Activated B cell treated with CpG ODN at 0.5 μM for 24 hours (primary cell): Measurements from ENCODE around the gene FSCN2. TPM values are rescaled to one million over a fixed set of nuclear protein-coding genes. Genes with fewer than 3 reads are reported as not detected.

ENCODE experiments used
- ATAC-seq: fragments of 200-7000 bp; cut with Tn5 transposase; one replicate; pipeline ENCODE4 v1.10.0; 2021; ENCODE audit warnings: low read depth, mild to moderate bottlenecking, moderate library complexity
- CTCF ChIA-PET: fragments of 350-600 bp; sonication (Branson Sonifier 250); formaldehyde crosslinking; loops from one replicate; lab custom pipeline; 2021; ENCODE audit warnings: antibody characterized with exemption; lab: Charles Lee
- POLR2A ChIA-PET: fragments of 350-600 bp; sonication (Branson Sonifier 250); formaldehyde crosslinking; loops from one replicate; lab custom pipeline; 2021; ENCODE audit warnings: antibody characterized with exemption; lab: Charles Lee
- DNase-seq: peaks from one replicate; pipeline ENCODE4 v3.0.0; 2022
- H3K27ac Mint-ChIP-seq: one replicate; pipeline ENCODE4 v1.8.0; 2020; ENCODE audit warnings: mixed read lengths
- H3K27me3 Mint-ChIP-seq: one replicate; pipeline ENCODE4 v1.8.0; 2021; ENCODE audit warnings: mixed read lengths
- H3K36me3 Mint-ChIP-seq: one replicate; pipeline ENCODE4 v1.8.0; 2021; ENCODE audit warnings: low read depth, mixed read lengths
- H3K4me1 Mint-ChIP-seq: one replicate; pipeline ENCODE4 v1.8.0; 2021; ENCODE audit warnings: mixed read lengths
- H3K4me3 Mint-ChIP-seq: one replicate; pipeline ENCODE4 v1.8.0; 2020; ENCODE audit warnings: mild to moderate bottlenecking, mixed read lengths
- H3K9me3 Mint-ChIP-seq: one replicate; pipeline ENCODE4 v1.8.0; 2020; ENCODE audit warnings: mixed read lengths
- intact Hi-C: fragments of 100-400 bp; cut with micrococcal nuclease; formaldehyde crosslinking; loops from one replicate; pipeline ENCODE4 v1.15.1; 2024
- total RNA-seq: library from RNA; stranded (reverse); gene quantifications from 2 replicates; pipeline ENCODE4 v1.2.3, GENCODE V29; 2022
- TF ChIP-seq, protein P1 (sequence below): fragments of 200-600 bp; IDR thresholded peaks from one replicate; pipeline ENCODE4 v1.8.0; 2022; ENCODE audit warnings: antibody characterized with exemption, mild to moderate bottlenecking

FSCN2 gene
- total RNA-seq, 1 donor from 2014 or later, result 5.5 TPM

GRCh38 chr17:81538651-81539570, 10.7 kb downstream of the FSCN2 start:
- DNase-seq, result no peak
- Mint-ChIP-seq H3K27me3 (peaks cover 4% of the 10 kb centered on the region), H3K27ac (no peak overlapping the region), H3K36me3 (peaks cover 37% of the 10 kb centered on the region), H3K4me1 (peaks cover 17% of the 10 kb centered on the region), H3K4me3 (no peak overlapping the region), H3K9me3 (no peaks in the 10 kb centered on the region)
- ChIA-PET POLR2A (interaction anchor here (1.0 to 4.0 kb wide), 3 partner anchors 8 to 31 kb away, joined by 3 to 35 read pairs (median 4); partner anchors contain the start of gene ACTG1), CTCF (interaction anchor here (1.2 to 1.6 kb wide), 3 partner anchors 20 to 286 kb away, joined by 3 to 8 read pairs (median 5); no protein-coding TSS in a partner anchor)
- intact Hi-C loops, result no loop called here
- TF ChIP-seq, protein P1, sequence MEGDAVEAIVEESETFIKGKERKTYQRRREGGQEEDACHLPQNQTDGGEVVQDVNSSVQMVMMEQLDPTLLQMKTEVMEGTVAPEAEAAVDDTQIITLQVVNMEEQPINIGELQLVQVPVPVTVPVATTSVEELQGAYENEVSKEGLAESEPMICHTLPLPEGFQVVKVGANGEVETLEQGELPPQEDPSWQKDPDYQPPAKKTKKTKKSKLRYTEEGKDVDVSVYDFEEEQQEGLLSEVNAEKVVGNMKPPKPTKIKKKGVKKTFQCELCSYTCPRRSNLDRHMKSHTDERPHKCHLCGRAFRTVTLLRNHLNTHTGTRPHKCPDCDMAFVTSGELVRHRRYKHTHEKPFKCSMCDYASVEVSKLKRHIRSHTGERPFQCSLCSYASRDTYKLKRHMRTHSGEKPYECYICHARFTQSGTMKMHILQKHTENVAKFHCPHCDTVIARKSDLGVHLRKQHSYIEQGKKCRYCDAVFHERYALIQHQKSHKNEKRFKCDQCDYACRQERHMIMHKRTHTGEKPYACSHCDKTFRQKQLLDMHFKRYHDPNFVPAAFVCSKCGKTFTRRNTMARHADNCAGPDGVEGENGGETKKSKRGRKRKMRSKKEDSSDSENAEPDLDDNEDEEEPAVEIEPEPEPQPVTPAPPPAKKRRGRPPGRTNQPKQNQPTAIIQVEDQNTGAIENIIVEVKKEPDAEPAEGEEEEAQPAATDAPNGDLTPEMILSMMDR, result no peak
- ATAC-seq, result no peak

- intact Hi-C loops, result no loop called here
- Mint-ChIP-seq H3K4me3 (no peak overlapping the region), H3K9me3 (no peaks in the 10 kb centered on the region), H3K27ac (no peak overlapping the region), H3K4me1 (peaks cover 12% of the 10 kb centered on the region), H3K36me3 (peaks cover 43% of the 10 kb centered on the region), H3K27me3 (peaks cover 4% of the 10 kb centered on the region)
- TF ChIP-seq, protein P1, result no peak
- ATAC-seq (no peak), DNase-seq (no peak)
- ChIA-PET CTCF (no interaction called here), POLR2A (no interaction called here)
Observed at GRCh38 chr17:81539571-81539900, 11.4 kb downstream of the FSCN2 start.

GRCh38 chr17:81539961-81540675, 11.9 kb downstream of the FSCN2 start:
- ChIA-PET CTCF (no interaction called here), POLR2A (no interaction called here)
- Mint-ChIP-seq H3K4me3 (no peak overlapping the region), H3K36me3 (peaks cover 44% of the 10 kb centered on the region), H3K4me1 (peaks cover 11% of the 10 kb centered on the region), H3K27ac (no peak overlapping the region), H3K27me3 (peaks cover 4% of the 10 kb centered on the region), H3K9me3 (no peaks in the 10 kb centered on the region)
- intact Hi-C loops, result no loop called here
- ATAC-seq, result no peak
- no peak for DNase-seq
- TF ChIP-seq, protein P1, result no peak

- ChIA-PET POLR2A (no interaction called here), CTCF (no interaction called here)
- ATAC-seq, result no peak
- Mint-ChIP-seq H3K36me3 (peaks cover 47% of the 10 kb centered on the region), H3K4me3 (no peak overlapping the region), H3K27ac (no peak overlapping the region), H3K27me3 (peaks cover 4% of the 10 kb centered on the region), H3K9me3 (no peaks in the 10 kb centered on the region), H3K4me1 (peaks cover 11% of the 10 kb centered on the region)
- TF ChIP-seq, protein P1, result no peak
- DNase-seq, result no peak
- intact Hi-C loops, result no loop called here
Observed at GRCh38 chr17:81540676-81541027, 12.5 kb downstream of the FSCN2 start.

GRCh38 chr17:81541123-81541522, 12.9 kb downstream of the FSCN2 start:
- POLR2A ChIA-PET, result no interaction called here
- no peak overlapping the region for H3K27ac Mint-ChIP-seq
- TF ChIP-seq, protein P1, result no peak
- ATAC-seq (no peak), DNase-seq (no peak)
- H3K36me3 Mint-ChIP-seq, result peaks cover 52% of the 10 kb centered on the region
- no peak overlapping the region for H3K4me3 Mint-ChIP-seq
- peaks cover 11% of the 10 kb centered on the region for H3K4me1 Mint-ChIP-seq
- intact Hi-C loops, result no loop called here
- H3K9me3 Mint-ChIP-seq, result no peaks in the 10 kb centered on the region
- peaks cover 4% of the 10 kb centered on the region for H3K27me3 Mint-ChIP-seq
- CTCF ChIA-PET, result no interaction called here
